Hepatocyte (in vitro differentiated cells): ENCODE measurements around the gene NT5C. TPM values are rescaled to one million over a fixed set of nuclear protein-coding genes. Genes with fewer than 3 reads are reported as not detected.

Experiments
- DNase-seq: peaks from one replicate; pipeline ENCODE4 v3.0.0-alpha.2; 2016; ENCODE audit warnings: low spot score
- H2AFZ ChIP-seq: fragments of 200-600 bp; sonication (generic); 2 replicates; pipeline ENCODE4 v1.6.0; 2016; ENCODE audit warnings: antibody characterized with exemption, mild to moderate bottlenecking
- H3K27ac ChIP-seq: fragments of 200-600 bp; sonication (generic); 2 replicates; pipeline ENCODE4 v1.5.1; 2016; ENCODE audit warnings: mild to moderate bottlenecking
- H3K27me3 ChIP-seq: fragments of 200-600 bp; sonication (generic); 2 replicates; pipeline ENCODE4 v1.6.1; 2016
- H3K36me3 ChIP-seq: fragments of 200-600 bp; sonication (generic); replicated peaks from 2 replicates; pipeline ENCODE4 v1.5.1; 2016; ENCODE audit warnings: low read depth; ENCODE audit not compliant: insufficient read depth
- H3K4me1 ChIP-seq: fragments of 200-600 bp; sonication (generic); 2 replicates; pipeline ENCODE4 v1.5.1; 2016; ENCODE audit warnings: mild to moderate bottlenecking, moderate library complexity; ENCODE audit not compliant: insufficient read depth
- H3K4me2 ChIP-seq: fragments of 200-600 bp; sonication (generic); 2 replicates; pipeline ENCODE4 v1.6.0; 2016
- H3K4me3 ChIP-seq: fragments of 200-600 bp; sonication (generic); 2 replicates; pipeline ENCODE4 v1.5.1; 2016; ENCODE audit warnings: mild to moderate bottlenecking
- H3K79me2 ChIP-seq: fragments of 200-600 bp; sonication (generic); 2 replicates; pipeline ENCODE4 v1.6.0; 2017; ENCODE audit warnings: mild to moderate bottlenecking
- H3K9me2 ChIP-seq: fragments of 200-600 bp; sonication (generic); replicated peaks from 2 replicates; pipeline ENCODE4 v1.6.0; 2017; ENCODE audit warnings: mild to moderate bottlenecking; ENCODE audit not compliant: insufficient read depth
- H3K9me3 ChIP-seq: fragments of 200-600 bp; sonication (generic); 2 replicates; pipeline ENCODE4 v1.5.1; 2016; ENCODE audit warnings: low read depth, mild to moderate bottlenecking
- H4K20me1 ChIP-seq: fragments of 200-600 bp; sonication (generic); 2 replicates; pipeline ENCODE4 v1.6.0; 2016; ENCODE audit warnings: mild to moderate bottlenecking; ENCODE audit not compliant: insufficient read depth, poor library complexity, severe bottlenecking
- EZH2 ChIP-seq: fragments of 200-600 bp; sonication (generic); IDR thresholded peaks from 2 replicates; pipeline ENCODE4 v1.6.1; 2016; ENCODE audit warnings: antibody characterized with exemption, mild to moderate bottlenecking, borderline replicate concordance
- EZH2phosphoT487 ChIP-seq: fragments of 200-600 bp; sonication (generic); IDR thresholded peaks from one replicate; pipeline ENCODE4 v1.6.1; 2018; ENCODE audit warnings: antibody characterized with exemption, mild to moderate bottlenecking, low read depth, moderate library complexity; ENCODE audit not compliant: unreplicated experiment, severe bottlenecking
- WGBS: methylation state at CpG from one replicate; pipeline ENCODE4 v1.1.6; 2016; ENCODE audit warnings: low lambda C conversion rate; ENCODE audit errors: missing lambda C conversion rate; 5-methylcytosine and 5-hydroxymethylcytosine counted together
- polyA plus RNA-seq: library from polyadenylated mRNA; unstranded; fragments of >200 nt; fragmentation: Nextera tagmentation; extraction: Ambion mirVana; gene quantifications from 2 replicates; pipeline ENCODE4 v1.2.1, GENCODE V29; 2016
- small RNA-seq: library from RNA; depleted of rRNA; stranded (forward); fragments of <200 nt; gene quantifications from one replicate; pipeline ENCODE3, GENCODE V24; 2014
- total RNA-seq: library from RNA; depleted of rRNA; stranded (reverse); fragments of >200 nt; gene quantifications from 2 replicates; pipeline ENCODE4 v1.2.3, GENCODE V29; 2014
- TF ChIP-seq, protein P1 (sequence below): fragments of 200-600 bp; sonication (generic); IDR thresholded peaks from 2 replicates; pipeline ENCODE4 v1.5.1; 2016; ENCODE audit warnings: antibody characterized with exemption, mild to moderate bottlenecking; ENCODE audit not compliant: poor library complexity

The NT5C gene
- total and polyA plus RNA-seq, 2 experiments from 2014 or later: 46.3 to 73.3 TPM

DNA sequence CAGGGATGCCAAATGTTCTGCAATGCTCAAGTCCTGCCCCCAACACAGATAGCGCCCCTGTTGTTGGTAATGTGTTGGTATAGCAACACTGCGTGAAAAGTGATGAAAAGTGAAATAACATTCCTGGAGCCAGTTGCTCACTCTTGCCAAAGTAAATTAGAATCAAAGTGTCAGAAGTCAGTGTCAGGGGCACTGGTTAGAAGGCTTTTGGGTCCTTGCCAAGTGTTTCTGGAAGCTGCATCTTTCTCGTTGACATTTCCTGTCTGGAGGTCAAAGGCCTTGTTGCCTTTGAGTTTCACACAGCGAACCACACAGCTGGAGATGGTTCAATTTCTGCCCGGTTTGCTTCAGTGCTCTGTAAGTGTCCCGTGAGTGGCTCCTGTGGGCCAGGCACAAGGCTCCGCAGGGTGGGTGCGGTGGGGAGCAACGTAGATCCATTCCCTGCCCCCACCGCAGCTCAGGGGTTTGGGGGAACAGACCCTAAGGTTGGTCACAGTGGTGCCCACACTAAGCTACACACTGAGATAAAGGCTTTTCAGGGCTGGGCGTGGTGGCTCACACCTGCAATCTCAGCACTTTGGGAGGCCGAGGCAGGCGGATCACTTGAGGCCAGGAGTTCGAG is 47.4 kb downstream of the NT5C start:
- Histone ChIP-seq H3K4me2 (no peak overlapping the region), H3K27me3 (no peaks in the 10 kb centered on the region), H3K4me3 (no peak overlapping the region), H2AFZ (no peak overlapping the region), H3K4me1 (peaks cover 29% of the 10 kb centered on the region), H3K9me2 (no peaks in the 10 kb centered on the region), H3K27ac (no peak overlapping the region), H3K36me3 (no peaks in the 10 kb centered on the region), H4K20me1 (no peaks in the 10 kb centered on the region), H3K79me2 (peaks cover 10% of the 10 kb centered on the region), H3K9me3 (no peaks in the 10 kb centered on the region)
- WGBS: 74% methylated on average over 14 of the region's 14 CpGs
- peak; percentile 67 for DNase-seq
- TF ChIP-seq EZH2: no peak
- no peak for TF ChIP-seq EZH2phosphoT487
- TF ChIP-seq, protein P1, sequence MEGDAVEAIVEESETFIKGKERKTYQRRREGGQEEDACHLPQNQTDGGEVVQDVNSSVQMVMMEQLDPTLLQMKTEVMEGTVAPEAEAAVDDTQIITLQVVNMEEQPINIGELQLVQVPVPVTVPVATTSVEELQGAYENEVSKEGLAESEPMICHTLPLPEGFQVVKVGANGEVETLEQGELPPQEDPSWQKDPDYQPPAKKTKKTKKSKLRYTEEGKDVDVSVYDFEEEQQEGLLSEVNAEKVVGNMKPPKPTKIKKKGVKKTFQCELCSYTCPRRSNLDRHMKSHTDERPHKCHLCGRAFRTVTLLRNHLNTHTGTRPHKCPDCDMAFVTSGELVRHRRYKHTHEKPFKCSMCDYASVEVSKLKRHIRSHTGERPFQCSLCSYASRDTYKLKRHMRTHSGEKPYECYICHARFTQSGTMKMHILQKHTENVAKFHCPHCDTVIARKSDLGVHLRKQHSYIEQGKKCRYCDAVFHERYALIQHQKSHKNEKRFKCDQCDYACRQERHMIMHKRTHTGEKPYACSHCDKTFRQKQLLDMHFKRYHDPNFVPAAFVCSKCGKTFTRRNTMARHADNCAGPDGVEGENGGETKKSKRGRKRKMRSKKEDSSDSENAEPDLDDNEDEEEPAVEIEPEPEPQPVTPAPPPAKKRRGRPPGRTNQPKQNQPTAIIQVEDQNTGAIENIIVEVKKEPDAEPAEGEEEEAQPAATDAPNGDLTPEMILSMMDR: no peak

DNA sequence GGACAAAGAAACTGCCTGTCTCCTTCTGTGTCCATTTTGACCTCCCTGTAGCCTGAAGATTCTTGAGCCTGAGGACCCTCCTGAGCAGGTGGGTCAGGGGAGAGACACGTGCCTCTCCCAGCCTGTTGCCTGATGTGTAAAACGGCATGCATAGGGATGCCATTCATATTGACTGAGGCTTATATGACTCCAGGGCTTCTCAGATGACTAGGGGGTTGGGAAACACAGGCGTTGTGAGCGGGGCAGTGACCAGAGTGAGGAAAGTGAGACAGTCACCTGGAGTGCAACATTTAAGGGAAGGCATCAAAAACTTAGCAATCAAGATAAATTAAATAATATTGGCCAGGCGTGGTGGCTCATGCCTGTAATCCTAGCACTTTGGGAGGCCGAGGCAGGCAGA is 48.9 kb downstream of the NT5C start:
- H3K4me3 ChIP-seq: no peak overlapping the region
- H3K9me2 ChIP-seq: no peaks in the 10 kb centered on the region
- no peaks in the 10 kb centered on the region for H3K36me3 ChIP-seq
- H3K27me3 ChIP-seq: no peaks in the 10 kb centered on the region
- no peak overlapping the region for H3K4me2 ChIP-seq
- no peaks in the 10 kb centered on the region for H3K9me3 ChIP-seq
- no peaks in the 10 kb centered on the region for H3K79me2 ChIP-seq
- WGBS: 65% methylated on average over 6 of the region's 6 CpGs
- no peak for DNase-seq
- no peak overlapping the region for H2AFZ ChIP-seq
- TF ChIP-seq, protein P1: no peak
- TF ChIP-seq EZH2 (no peak), EZH2phosphoT487 (no peak)
- no peak overlapping the region for H3K27ac ChIP-seq
- H3K4me1 ChIP-seq: peaks cover 34% of the 10 kb centered on the region
- no peaks in the 10 kb centered on the region for H4K20me1 ChIP-seq

DNA sequence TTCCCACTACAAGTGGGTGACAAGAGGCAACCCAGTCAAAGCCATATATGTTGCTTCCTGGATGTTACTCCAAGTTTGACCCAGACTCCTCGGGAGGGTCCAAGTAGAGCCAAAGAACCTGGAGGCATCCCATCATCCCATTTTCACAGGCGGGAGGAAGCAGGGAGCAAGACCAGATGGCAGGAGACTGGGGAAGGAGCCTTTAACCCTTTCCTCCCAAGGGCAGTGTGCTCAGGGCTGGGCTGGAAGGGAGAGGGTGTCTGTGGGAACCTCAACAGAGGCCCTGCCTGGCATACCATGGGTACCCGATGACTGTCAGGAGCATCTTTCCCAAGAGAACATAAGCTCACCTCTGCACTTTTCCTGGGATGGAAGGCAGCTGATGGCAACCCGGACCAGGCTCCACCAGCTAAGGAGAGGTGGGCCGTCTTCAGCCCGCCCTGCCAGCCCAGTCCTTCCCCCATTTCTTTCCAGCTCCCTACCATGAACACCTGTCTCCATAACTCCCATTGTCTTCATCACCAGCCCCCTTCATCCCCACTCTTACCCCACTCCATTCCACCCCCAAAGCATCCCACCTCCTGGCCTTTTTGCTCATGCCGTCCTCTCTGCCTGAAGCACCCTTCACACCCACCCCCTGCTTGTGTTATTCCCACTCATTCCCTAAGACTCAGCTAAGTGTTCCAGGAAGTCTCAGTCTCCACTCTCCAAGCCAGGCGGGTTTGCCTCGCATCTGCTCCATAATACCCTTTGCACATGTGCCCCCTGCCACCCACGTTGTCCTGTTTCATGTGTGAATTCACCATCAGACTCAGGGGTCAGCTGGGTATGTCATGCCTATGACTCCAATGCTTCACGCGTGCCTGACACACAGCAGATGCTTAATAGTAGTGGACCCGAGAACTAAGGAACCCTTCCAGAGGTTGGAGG is 49.7 kb downstream of the NT5C start:
- TF ChIP-seq, protein P1: no peak
- TF ChIP-seq EZH2phosphoT487 (no peak), EZH2 (no peak)
- H3K4me1 ChIP-seq: peaks cover 31% of the 10 kb centered on the region

More for the DNA sequence above, 49.7 kb downstream of the NT5C start:
- H3K27me3 ChIP-seq: no peaks in the 10 kb centered on the region
- no peaks in the 10 kb centered on the region for H3K36me3 ChIP-seq
- no peak overlapping the region for H3K27ac ChIP-seq
- no peaks in the 10 kb centered on the region for H3K79me2 ChIP-seq
- H4K20me1 ChIP-seq: no peaks in the 10 kb centered on the region
- H3K4me3 ChIP-seq: no peak overlapping the region
- WGBS: 80% methylated on average over 13 of the region's 13 CpGs
- no peak overlapping the region for H3K4me2 ChIP-seq
- H3K9me3 ChIP-seq: no peaks in the 10 kb centered on the region
- peak; percentile 4 for DNase-seq
- H3K9me2 ChIP-seq: no peaks in the 10 kb centered on the region
- no peak overlapping the region for H2AFZ ChIP-seq

Small RNA genes lying within 50 kb of the gene (small RNA-seq; reads per million reads assigned to genes)
- gene RF00019: not detected

Other genes starting within 250 kb of the NT5C start
- 4.0 and 4.2 TPM in 2 replicates for gene FADS6, start 238.1 kb downstream of the NT5C start, total RNA-seq
- gene FADS6, start 238.1 kb downstream of the NT5C start, polyA plus RNA-seq: 1.4 and 4.3 TPM in 2 replicates
- gene USH1G, start 208.5 kb downstream of the NT5C start, total RNA-seq: 0.48 and 1.6 TPM in 2 replicates
- 0.46 and 0.65 TPM in 2 replicates for gene USH1G, start 208.5 kb downstream of the NT5C start, polyA plus RNA-seq
- gene OTOP2, start 207.5 kb downstream of the NT5C start, total RNA-seq: 0.16 and 1.1 TPM in 2 replicates
- gene OTOP2, start 207.5 kb downstream of the NT5C start, polyA plus RNA-seq: 0.19 TPM in 1 of 2 replicates, not detected in the other
- gene OTOP3, start 195.8 kb downstream of the NT5C start, total RNA-seq: 0.43 and 0.60 TPM in 2 replicates
- not detected in 2 replicates for gene OTOP3, start 195.8 kb downstream of the NT5C start, polyA plus RNA-seq
- gene HID1, start 159.0 kb downstream of the NT5C start, total RNA-seq: 13.2 and 15.3 TPM in 2 replicates
- 43.4 and 55.5 TPM in 2 replicates for gene HID1, start 159.0 kb downstream of the NT5C start, polyA plus RNA-seq
- 12.8 and 16.4 TPM in 2 replicates for gene CDR2L, start 144.1 kb downstream of the NT5C start, total RNA-seq
- gene CDR2L, start 144.1 kb downstream of the NT5C start, polyA plus RNA-seq: 14.6 and 17.0 TPM in 2 replicates
- 39.3 and 49.5 TPM in 2 replicates for gene MRPL58, start 119.1 kb downstream of the NT5C start, total RNA-seq
- gene MRPL58, start 119.1 kb downstream of the NT5C start, polyA plus RNA-seq: 29.8 and 39.3 TPM in 2 replicates
- gene ATP5PD, start 84.8 kb downstream of the NT5C start, total RNA-seq: 246 and 296 TPM in 2 replicates
- 307 and 332 TPM in 2 replicates for gene ATP5PD, start 84.8 kb downstream of the NT5C start, polyA plus RNA-seq
- 17.5 and 19.1 TPM in 2 replicates for gene KCTD2, start 84.5 kb downstream of the NT5C start, total RNA-seq
- 10.1 and 12.7 TPM in 2 replicates for gene KCTD2, start 84.5 kb downstream of the NT5C start, polyA plus RNA-seq
- gene SLC16A5, start 43.8 kb downstream of the NT5C start, total RNA-seq: 11.9 and 12.7 TPM in 2 replicates
- gene SLC16A5, start 43.8 kb downstream of the NT5C start, polyA plus RNA-seq: 12.8 and 15.8 TPM in 2 replicates
- 2.6 and 3.5 TPM in 2 replicates for gene ARMC7, start 21.8 kb downstream of the NT5C start, total RNA-seq
- gene ARMC7, start 21.8 kb downstream of the NT5C start, polyA plus RNA-seq: 4.0 and 4.5 TPM in 2 replicates
- gene JPT1, start 22.8 kb upstream of the NT5C start, total RNA-seq: 103 and 107 TPM in 2 replicates
- 172 and 181 TPM in 2 replicates for gene JPT1, start 22.8 kb upstream of the NT5C start, polyA plus RNA-seq
- gene SUMO2, start 51.2 kb upstream of the NT5C start, total RNA-seq: 112 and 115 TPM in 2 replicates
- 424 and 434 TPM in 2 replicates for gene SUMO2, start 51.2 kb upstream of the NT5C start, polyA plus RNA-seq
- 28.6 and 33.6 TPM in 2 replicates for gene NUP85, start 73.9 kb upstream of the NT5C start, total RNA-seq
- gene NUP85, start 73.9 kb upstream of the NT5C start, polyA plus RNA-seq: 38.8 and 45.5 TPM in 2 replicates
- 17.7 and 24.4 TPM in 2 replicates for gene GGA3, start 129.9 kb upstream of the NT5C start, total RNA-seq
- gene GGA3, start 129.9 kb upstream of the NT5C start, polyA plus RNA-seq: 20.2 and 26.0 TPM in 2 replicates
- 43.4 and 47.5 TPM in 2 replicates for gene MRPS7, start 130.1 kb upstream of the NT5C start, total RNA-seq
- 94.9 and 102 TPM in 2 replicates for gene MRPS7, start 130.1 kb upstream of the NT5C start, polyA plus RNA-seq
- gene MIF4GD, start 139.5 kb upstream of the NT5C start, total RNA-seq: 11.0 and 12.4 TPM in 2 replicates
- gene MIF4GD, start 139.5 kb upstream of the NT5C start, polyA plus RNA-seq: 23.6 and 31.4 TPM in 2 replicates
- gene SLC25A19, start 157.7 kb upstream of the NT5C start, total RNA-seq: 4.6 and 10.8 TPM in 2 replicates
- 7.6 and 8.4 TPM in 2 replicates for gene SLC25A19, start 157.7 kb upstream of the NT5C start, polyA plus RNA-seq